ENCODE measurements around the gene PGA4.
"Not testable (repeated sequence)": the region's sequence is repeated elsewhere in the genome, so short reads cannot be mapped to it uniquely, and the experiment has no call there.

The PGA4 gene

DNA sequence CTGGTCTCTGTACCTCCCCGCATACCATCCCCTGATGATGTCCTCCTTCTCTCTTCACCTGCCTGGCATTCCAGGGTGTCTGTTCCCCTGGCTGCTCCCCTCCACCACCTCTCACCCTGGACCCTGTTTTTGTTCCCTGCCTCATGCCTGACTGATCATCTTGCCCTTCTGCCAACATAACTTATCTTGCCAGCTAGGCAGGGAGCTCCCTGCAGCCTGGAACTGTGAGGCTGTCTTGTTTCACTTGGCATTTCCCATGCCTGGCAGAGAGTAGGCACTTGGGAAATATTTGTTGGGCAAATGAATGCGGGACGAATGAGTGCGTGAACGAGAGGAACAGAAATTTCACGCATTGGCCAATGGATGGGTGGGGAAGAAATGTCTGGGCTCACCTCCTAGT lies 7.3 kb downstream of the PGA4 start:
- H3K27ac ChIP-seq (ENCODE audit: low read length); H3K9ac ChIP-seq (ENCODE audit: low read length in 2 of 2); H3K9me3 ChIP-seq (ENCODE audit: control insufficient read depth in 2 of 2, low read length in 2 of 2); H3K4me1 ChIP-seq (ENCODE audit: control insufficient read depth, insufficient read depth, low read length); H3K4me3 ChIP-seq (ENCODE audit: low read length in 2 of 2); H3K27me3 ChIP-seq (ENCODE audit: control insufficient read depth in 1 of 2, insufficient read depth in 2 of 2, low read length in 2 of 2); H3K36me3 ChIP-seq (ENCODE audit: control insufficient read depth in 2 of 2, insufficient read depth in 2 of 2, low read length in 2 of 2): not testable (repeated sequence)

DNA sequence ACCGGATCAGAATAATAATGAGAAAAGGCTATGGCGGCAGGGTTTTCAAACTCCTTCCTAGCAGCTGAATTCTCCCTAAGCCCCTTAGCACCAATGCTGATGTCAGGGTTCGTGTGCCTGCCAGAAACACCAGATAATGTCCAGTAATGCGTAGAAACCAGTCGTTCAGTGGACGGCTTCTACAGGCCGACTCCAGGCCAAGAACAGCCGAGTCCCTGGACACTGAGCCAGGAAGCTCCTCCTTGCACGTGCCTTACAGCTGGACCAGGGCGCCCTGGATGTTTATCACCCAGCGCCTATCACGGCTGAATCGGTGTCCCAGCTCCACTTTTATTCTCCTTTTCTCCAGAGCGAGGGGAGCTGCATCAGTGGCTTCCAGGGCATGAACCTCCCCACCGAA lies 8.9 kb downstream of the PGA4 start:
- not testable (repeated sequence) for H3K9ac ChIP-seq (ENCODE audit: low read length in 2 of 2); H3K27ac ChIP-seq (ENCODE audit: low read length); H3K4me1 ChIP-seq (ENCODE audit: control insufficient read depth, insufficient read depth, low read length); H3K27me3 ChIP-seq (ENCODE audit: control insufficient read depth in 1 of 2, insufficient read depth in 2 of 2, low read length in 2 of 2); H3K4me3 ChIP-seq (ENCODE audit: low read length in 2 of 2); H3K36me3 ChIP-seq (ENCODE audit: control insufficient read depth in 2 of 2, insufficient read depth in 2 of 2, low read length in 2 of 2); H3K9me3 ChIP-seq (ENCODE audit: control insufficient read depth in 2 of 2, low read length in 2 of 2)

DNA sequence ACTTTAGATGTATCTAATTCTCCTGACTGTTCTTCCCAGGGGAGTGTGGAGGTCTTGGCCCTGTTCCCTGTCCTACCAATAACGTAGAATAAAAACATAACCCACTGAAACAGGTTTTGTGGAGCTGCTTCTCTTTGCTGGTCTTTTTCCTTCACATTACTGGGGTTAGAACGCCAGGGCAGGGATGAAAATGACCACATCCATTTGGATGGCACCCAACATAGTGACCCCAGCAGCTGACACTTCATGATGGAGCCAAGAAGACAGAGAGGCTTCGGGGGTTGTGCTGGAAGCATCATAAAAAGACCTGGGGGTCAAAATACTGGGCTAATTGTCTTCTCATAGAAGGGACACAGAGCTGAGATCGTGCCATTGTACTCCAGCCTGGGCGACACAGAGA lies 9.4 kb downstream of the PGA4 start:
- not testable (repeated sequence) for H3K27me3 ChIP-seq (ENCODE audit: control insufficient read depth in 1 of 2, insufficient read depth in 2 of 2, low read length in 2 of 2); H3K9me3 ChIP-seq (ENCODE audit: control insufficient read depth in 2 of 2, low read length in 2 of 2); H3K4me3 ChIP-seq (ENCODE audit: low read length in 2 of 2); H3K4me1 ChIP-seq (ENCODE audit: control insufficient read depth, insufficient read depth, low read length); H3K36me3 ChIP-seq (ENCODE audit: control insufficient read depth in 2 of 2, insufficient read depth in 2 of 2, low read length in 2 of 2); H3K9ac ChIP-seq (ENCODE audit: low read length in 2 of 2); H3K27ac ChIP-seq (ENCODE audit: low read length)

DNA sequence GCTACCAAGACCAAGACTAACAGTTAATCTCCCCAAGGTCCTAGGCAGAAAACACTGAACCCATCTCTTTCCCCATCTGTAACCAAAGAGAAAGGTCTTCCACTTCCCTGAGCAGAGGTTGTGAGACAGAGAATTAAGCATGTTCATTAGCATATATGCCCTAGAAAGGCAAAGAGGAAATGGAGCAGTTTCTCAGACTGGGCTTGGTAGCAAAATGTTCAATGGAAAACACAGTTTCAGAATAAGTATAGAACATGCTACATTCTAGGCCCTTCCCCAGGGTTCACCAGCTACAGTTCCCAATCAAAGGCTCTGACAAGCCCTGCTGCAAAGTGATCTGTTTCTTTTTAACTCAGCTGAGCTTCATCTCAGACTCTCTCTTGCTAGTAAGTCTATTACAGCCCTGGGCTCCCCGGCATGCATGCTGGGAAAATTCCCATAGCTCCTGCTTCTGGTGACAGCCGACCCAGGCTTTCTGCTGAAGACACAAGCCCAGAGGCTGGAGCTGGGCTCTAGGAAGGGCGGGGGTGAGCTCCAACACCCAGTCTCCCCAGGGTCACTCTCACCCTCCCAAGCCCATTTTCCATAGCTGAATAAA lies 10.5 kb downstream of the PGA4 start:
- not testable (repeated sequence) for H3K27ac ChIP-seq (ENCODE audit: low read length); H3K4me1 ChIP-seq (ENCODE audit: control insufficient read depth, insufficient read depth, low read length); H3K4me3 ChIP-seq (ENCODE audit: low read length in 2 of 2)

DNA sequence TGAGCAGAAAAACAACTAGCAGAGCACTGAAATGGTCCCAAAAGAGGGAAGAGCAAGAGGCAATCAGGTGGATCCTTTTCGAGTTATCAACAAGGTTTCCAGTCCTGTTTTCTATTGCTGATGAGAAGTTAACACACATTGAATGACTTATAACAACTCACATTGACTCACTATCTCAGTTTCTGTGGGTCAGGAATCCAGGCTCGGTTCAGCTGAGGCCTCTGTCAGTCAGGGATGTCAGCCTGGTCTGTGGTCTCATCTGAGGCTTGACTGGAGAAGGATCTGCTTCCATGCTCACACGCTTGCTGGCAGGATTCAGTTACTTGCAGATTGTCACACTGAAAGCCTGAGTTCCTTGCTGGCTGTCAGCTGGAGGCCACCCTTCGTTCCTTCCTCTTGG lies 15.0 kb downstream of the PGA4 start:
- not testable (repeated sequence) for H3K27me3 ChIP-seq (ENCODE audit: control insufficient read depth in 1 of 2, insufficient read depth in 2 of 2, low read length in 2 of 2); H3K9ac ChIP-seq (ENCODE audit: low read length in 2 of 2); H3K4me3 ChIP-seq (ENCODE audit: low read length in 2 of 2); H3K27ac ChIP-seq (ENCODE audit: low read length); H3K9me3 ChIP-seq (ENCODE audit: control insufficient read depth in 2 of 2, low read length in 2 of 2); H3K36me3 ChIP-seq (ENCODE audit: control insufficient read depth in 2 of 2, insufficient read depth in 2 of 2, low read length in 2 of 2); H3K4me1 ChIP-seq (ENCODE audit: control insufficient read depth, insufficient read depth, low read length)

More for the DNA sequence above, 10.5 kb downstream of the PGA4 start:
- not testable (repeated sequence) for H3K9me3 ChIP-seq (ENCODE audit: control insufficient read depth in 2 of 2, low read length in 2 of 2); H3K27me3 ChIP-seq (ENCODE audit: control insufficient read depth in 1 of 2, insufficient read depth in 2 of 2, low read length in 2 of 2); H3K9ac ChIP-seq (ENCODE audit: low read length in 2 of 2); H3K36me3 ChIP-seq (ENCODE audit: control insufficient read depth in 2 of 2, insufficient read depth in 2 of 2, low read length in 2 of 2)

DNA sequence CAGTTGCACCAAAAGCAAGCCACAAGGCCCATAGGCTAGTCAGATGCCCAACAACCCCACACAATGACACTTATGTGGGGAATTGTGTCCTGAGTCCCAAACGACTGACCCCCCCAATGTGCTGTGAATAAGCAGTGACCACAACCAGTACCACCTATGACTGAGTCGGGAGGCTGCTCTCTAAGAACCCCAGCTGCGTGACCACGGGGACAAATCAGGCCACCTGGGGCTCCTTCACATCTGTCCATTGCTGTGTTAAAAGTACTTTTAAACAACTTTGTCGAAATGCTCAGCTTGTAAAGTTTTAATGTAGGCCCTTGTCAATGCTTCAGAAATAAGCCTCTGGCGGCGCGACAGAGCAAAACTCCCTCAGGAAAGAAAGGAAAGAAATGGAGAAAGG lies 18.1 kb downstream of the PGA4 start:
- not testable (repeated sequence) for H3K9me3 ChIP-seq (ENCODE audit: control insufficient read depth in 2 of 2, low read length in 2 of 2)

DNA sequence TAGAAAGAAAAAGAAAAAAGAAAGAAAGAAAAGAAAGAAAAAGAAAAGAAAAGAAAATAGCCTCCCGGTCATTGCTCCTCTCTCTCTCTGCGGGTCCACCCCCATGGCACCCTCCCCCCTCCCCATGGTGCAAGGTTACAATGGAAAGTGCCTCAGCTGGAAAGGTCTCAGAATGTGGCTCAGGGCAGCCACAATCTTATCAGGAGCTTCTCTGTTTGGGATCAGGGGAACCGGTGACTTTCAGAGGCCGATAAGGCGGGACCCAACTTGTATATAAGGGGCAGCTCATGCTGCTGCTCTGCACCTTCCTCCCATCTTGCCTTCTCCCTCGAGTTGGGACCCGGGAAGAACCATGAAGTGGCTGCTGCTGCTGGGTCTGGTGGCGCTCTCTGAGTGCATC lies 18.7 kb downstream of the PGA4 start, which contains the start of gene PGA5:
TSS of gene PGA5 (plus strand) at position 301 of the 400 bp plus-strand sequence. CDS start at position 353, 52 bp downstream.
- not testable (repeated sequence) for H3K4me3 ChIP-seq (ENCODE audit: low read length in 2 of 2); H3K9ac ChIP-seq (ENCODE audit: low read length in 2 of 2); H3K27me3 ChIP-seq (ENCODE audit: control insufficient read depth in 1 of 2, insufficient read depth in 2 of 2, low read length in 2 of 2); H3K4me1 ChIP-seq (ENCODE audit: control insufficient read depth, insufficient read depth, low read length); H3K27ac ChIP-seq (ENCODE audit: low read length); H3K36me3 ChIP-seq (ENCODE audit: control insufficient read depth in 2 of 2, insufficient read depth in 2 of 2, low read length in 2 of 2); H3K9me3 ChIP-seq (ENCODE audit: control insufficient read depth in 2 of 2, low read length in 2 of 2)

More for the DNA sequence above, 18.1 kb downstream of the PGA4 start:
- not testable (repeated sequence) for H3K27me3 ChIP-seq (ENCODE audit: control insufficient read depth in 1 of 2, insufficient read depth in 2 of 2, low read length in 2 of 2); H3K27ac ChIP-seq (ENCODE audit: low read length); H3K9ac ChIP-seq (ENCODE audit: low read length in 2 of 2); H3K36me3 ChIP-seq (ENCODE audit: control insufficient read depth in 2 of 2, insufficient read depth in 2 of 2, low read length in 2 of 2); H3K4me1 ChIP-seq (ENCODE audit: control insufficient read depth, insufficient read depth, low read length); H3K4me3 ChIP-seq (ENCODE audit: low read length in 2 of 2)

DNA sequence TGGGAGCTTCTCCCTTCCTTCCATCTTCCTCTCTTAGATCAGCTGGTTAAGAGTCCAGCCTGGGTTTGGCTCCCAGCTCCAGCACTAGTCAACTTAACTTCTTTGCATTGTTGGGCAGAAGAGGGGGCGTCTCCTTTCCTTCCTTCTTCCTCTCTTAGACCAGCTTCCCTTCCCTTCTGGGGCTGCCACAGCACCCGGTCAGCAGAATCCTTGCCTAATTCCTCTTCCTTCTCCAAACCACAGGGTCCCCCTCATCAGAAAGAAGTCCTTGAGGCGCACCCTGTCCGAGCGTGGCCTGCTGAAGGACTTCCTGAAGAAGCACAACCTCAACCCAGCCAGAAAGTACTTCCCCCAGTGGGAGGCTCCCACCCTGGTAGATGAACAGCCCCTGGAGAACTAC lies 19.4 kb downstream of the PGA4 start:
- H3K4me1 ChIP-seq (ENCODE audit: control insufficient read depth, insufficient read depth, low read length); H3K27ac ChIP-seq (ENCODE audit: low read length); H3K9ac ChIP-seq (ENCODE audit: low read length in 2 of 2): not testable (repeated sequence)

DNA sequence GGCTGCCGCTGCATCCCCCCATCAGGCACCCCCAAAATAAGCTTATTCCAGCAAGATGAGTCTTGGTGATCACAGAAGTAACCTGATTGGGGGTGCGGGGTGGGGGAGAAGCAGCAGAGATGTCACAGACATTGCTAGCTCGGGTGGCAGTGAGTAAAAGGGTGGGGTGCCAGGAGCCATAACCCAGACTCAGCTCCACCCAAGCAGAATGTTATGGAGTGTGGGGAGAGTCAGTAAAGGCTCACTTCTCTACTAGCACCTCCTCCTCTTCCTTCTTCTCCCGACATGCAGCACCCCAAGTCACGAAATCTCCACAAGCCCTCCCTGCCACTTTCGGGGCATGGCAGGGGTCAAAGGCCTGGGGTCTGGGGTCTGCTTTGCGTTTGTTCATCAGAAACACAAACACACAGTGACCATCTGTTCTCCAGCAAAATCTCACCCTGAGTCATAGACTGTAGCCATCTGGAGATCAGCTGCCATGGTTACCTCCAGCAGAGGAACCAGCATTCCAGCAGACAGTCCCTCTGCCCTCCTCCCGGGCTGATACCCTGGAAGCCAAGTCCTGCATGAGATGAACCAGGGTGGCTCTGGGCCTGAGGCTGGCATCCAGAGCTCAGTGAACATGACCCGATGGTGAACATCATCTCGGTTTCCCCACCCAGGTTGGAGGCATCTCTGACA lies 23.3 kb downstream of the PGA4 start:
- H3K36me3 ChIP-seq (ENCODE audit: control insufficient read depth in 2 of 2, insufficient read depth in 2 of 2, low read length in 2 of 2); H3K9me3 ChIP-seq (ENCODE audit: control insufficient read depth in 2 of 2, low read length in 2 of 2); H3K4me3 ChIP-seq (ENCODE audit: low read length in 2 of 2); H3K27ac ChIP-seq (ENCODE audit: low read length); H3K4me1 ChIP-seq (ENCODE audit: control insufficient read depth, insufficient read depth, low read length); H3K27me3 ChIP-seq (ENCODE audit: control insufficient read depth in 1 of 2, insufficient read depth in 2 of 2, low read length in 2 of 2); H3K9ac ChIP-seq (ENCODE audit: low read length in 2 of 2): not testable (repeated sequence)

More for the DNA sequence above, 19.4 kb downstream of the PGA4 start:
- not testable (repeated sequence) for H3K27me3 ChIP-seq (ENCODE audit: control insufficient read depth in 1 of 2, insufficient read depth in 2 of 2, low read length in 2 of 2); H3K4me3 ChIP-seq (ENCODE audit: low read length in 2 of 2); H3K9me3 ChIP-seq (ENCODE audit: control insufficient read depth in 2 of 2, low read length in 2 of 2); H3K36me3 ChIP-seq (ENCODE audit: control insufficient read depth in 2 of 2, insufficient read depth in 2 of 2, low read length in 2 of 2)

DNA sequence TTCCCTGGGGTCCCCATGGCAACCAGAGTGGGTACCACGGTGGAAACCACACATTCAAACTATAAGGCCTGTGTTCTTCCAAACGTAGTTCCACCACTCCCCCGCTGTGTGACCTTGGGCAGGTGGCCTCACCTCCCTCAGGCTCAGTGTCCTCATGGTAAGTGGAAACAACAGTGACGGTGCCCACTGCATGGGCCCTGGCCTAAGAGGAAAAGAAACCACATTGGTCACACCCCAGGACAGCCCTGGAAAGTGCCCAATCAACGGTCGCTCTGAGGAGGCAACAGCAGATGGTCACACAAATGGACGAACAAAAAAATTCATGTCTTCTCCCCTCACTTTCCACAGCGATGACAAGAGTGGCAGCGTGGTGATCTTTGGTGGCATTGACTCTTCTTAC lies 25.9 kb downstream of the PGA4 start:
- H3K9me3 ChIP-seq (ENCODE audit: control insufficient read depth in 2 of 2, low read length in 2 of 2); H3K27ac ChIP-seq (ENCODE audit: low read length); H3K27me3 ChIP-seq (ENCODE audit: control insufficient read depth in 1 of 2, insufficient read depth in 2 of 2, low read length in 2 of 2); H3K36me3 ChIP-seq (ENCODE audit: control insufficient read depth in 2 of 2, insufficient read depth in 2 of 2, low read length in 2 of 2); H3K9ac ChIP-seq (ENCODE audit: low read length in 2 of 2); H3K4me1 ChIP-seq (ENCODE audit: control insufficient read depth, insufficient read depth, low read length); H3K4me3 ChIP-seq (ENCODE audit: low read length in 2 of 2): not testable (repeated sequence)

DNA sequence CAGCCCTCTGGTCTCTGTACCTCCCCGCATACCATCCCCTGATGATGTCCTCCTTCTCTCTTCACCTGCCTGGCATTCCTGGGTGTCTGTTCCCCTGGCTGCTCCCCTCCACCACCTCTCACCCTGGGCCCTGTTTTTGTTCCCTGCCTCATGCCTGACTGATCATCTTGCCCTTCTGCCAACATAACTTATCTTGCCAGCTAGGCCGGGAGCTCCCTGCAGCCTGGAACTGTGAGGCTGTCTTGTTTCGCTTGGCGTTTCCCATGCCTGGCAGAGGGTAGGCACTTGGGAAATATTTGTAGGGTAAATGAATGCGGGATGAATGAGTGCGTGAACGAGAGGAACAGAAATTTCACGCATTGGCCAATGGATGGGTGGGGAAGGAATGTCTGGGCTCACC lies 27.1 kb downstream of the PGA4 start:
- not testable (repeated sequence) for H3K36me3 ChIP-seq (ENCODE audit: control insufficient read depth in 2 of 2, insufficient read depth in 2 of 2, low read length in 2 of 2); H3K9ac ChIP-seq (ENCODE audit: low read length in 2 of 2); H3K4me3 ChIP-seq (ENCODE audit: low read length in 2 of 2); H3K4me1 ChIP-seq (ENCODE audit: control insufficient read depth, insufficient read depth, low read length); H3K9me3 ChIP-seq (ENCODE audit: control insufficient read depth in 2 of 2, low read length in 2 of 2); H3K27ac ChIP-seq (ENCODE audit: low read length); H3K27me3 ChIP-seq (ENCODE audit: control insufficient read depth in 1 of 2, insufficient read depth in 2 of 2, low read length in 2 of 2)

All from stomach smooth muscle (tissue), 2 donors.